Calu3 (cell line): ENCODE measurements around the gene RNASEH2C. TPM values are rescaled to one million over a fixed set of nuclear protein-coding genes. Genes with fewer than 3 reads are reported as not detected.

Experiments
- BruUV-seq: library from RNA; stranded (reverse); fragments of 400-500 nt; replicated peaks from 2 replicates; lab custom pipeline; 2021; lab: Mats Ljungman, UMichigan
- CTCF ChIA-PET: fragments of 300-600 bp; sonication (Branson Sonifier 250); formaldehyde crosslinking; loops from one replicate; lab custom pipeline; 2022; ENCODE audit warnings: antibody characterized with exemption; lab: Charles Lee
- DNase-seq: peaks from one replicate; pipeline ENCODE4 v3.0.0; 2022
- H3K27ac Mint-ChIP-seq: one replicate; pipeline ENCODE4 v1.8.0; 2022; ENCODE audit warnings: mixed read lengths; ENCODE audit not compliant: unreplicated experiment
- H3K27me3 Mint-ChIP-seq: one replicate; pipeline ENCODE4 v1.8.0; 2022; ENCODE audit warnings: mixed read lengths; ENCODE audit not compliant: unreplicated experiment
- H3K36me3 Mint-ChIP-seq: one replicate; pipeline ENCODE4 v1.8.0; 2022; ENCODE audit warnings: mild to moderate bottlenecking, moderate library complexity, mixed read lengths; ENCODE audit not compliant: insufficient read depth, unreplicated experiment
- H3K4me1 Mint-ChIP-seq: one replicate; pipeline ENCODE4 v1.8.0; 2022; ENCODE audit warnings: mild to moderate bottlenecking, low read depth, mixed read lengths; ENCODE audit not compliant: unreplicated experiment
- H3K4me3 Mint-ChIP-seq: one replicate; pipeline ENCODE4 v1.8.0; 2022; ENCODE audit warnings: mild to moderate bottlenecking, low read depth, moderate library complexity, mixed read lengths; ENCODE audit not compliant: unreplicated experiment
- H3K9me3 Mint-ChIP-seq: one replicate; pipeline ENCODE4 v1.8.0; 2022; ENCODE audit warnings: low read depth, mixed read lengths; ENCODE audit not compliant: unreplicated experiment
- CTCF ChIP-seq: fragments of 200-600 bp; IDR thresholded peaks from one replicate; pipeline ENCODE4 v1.8.0; 2022; ENCODE audit warnings: antibody characterized with exemption; ENCODE audit not compliant: unreplicated experiment
- intact Hi-C: fragments of 100-400 bp; cut with micrococcal nuclease; formaldehyde crosslinking; loops from one replicate; pipeline ENCODE4 v1.10.0; 2022; ENCODE audit not compliant: unreplicated experiment
- total RNA-seq: library from RNA; stranded (reverse); gene quantifications from 2 replicates; pipeline ENCODE4 v1.2.3, GENCODE V29; 2022

Gene RNASEH2C
- total RNA-seq, 1 experiment from 2014 or later = 28.2 TPM

DNA sequence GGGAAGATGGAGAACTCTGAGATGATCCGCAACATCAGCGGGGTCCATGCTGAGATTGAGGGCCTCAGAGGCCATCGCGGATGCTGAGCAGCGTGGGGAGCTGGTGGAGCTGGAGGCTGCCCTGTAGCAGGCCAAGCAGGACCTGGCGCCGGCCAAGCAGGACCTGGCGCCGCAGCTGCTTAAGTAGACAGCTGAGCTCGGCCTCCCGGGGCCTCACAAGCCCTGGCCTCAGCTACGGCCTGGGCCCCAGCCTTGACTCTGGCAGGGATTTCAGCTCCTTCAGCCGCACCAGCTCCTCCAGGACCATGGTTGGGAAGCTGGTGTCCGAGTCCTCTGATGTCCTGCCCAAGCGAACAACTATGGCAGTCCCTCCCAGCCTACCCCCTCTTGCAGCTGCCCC lies 7.3 kb upstream of the RNASEH2C start:
- peaks cover 22% of the 10 kb centered on the region for H3K27me3 Mint-ChIP-seq
- intact Hi-C loops = no loop called here
- no peak overlapping the region for H3K27ac Mint-ChIP-seq
- H3K9me3 Mint-ChIP-seq = no peaks in the 10 kb centered on the region
- H3K4me1 Mint-ChIP-seq = no peaks in the 10 kb centered on the region
- TF ChIP-seq CTCF = no peak
- CTCF ChIA-PET = interaction anchor here (0.6 kb wide), 1 partner anchor 98 kb away, joined by 3 read pairs; no protein-coding TSS in a partner anchor
- no peaks in the 10 kb centered on the region for H3K36me3 Mint-ChIP-seq
- no peak overlapping the region for H3K4me3 Mint-ChIP-seq
- no peak for DNase-seq
- no TSS peak for BruUV-seq

- no peak overlapping the region for H3K4me3 Mint-ChIP-seq
- no peak for DNase-seq
Measured at GRCh38 chr11:65726660-65727059, 6.1 kb upstream of the RNASEH2C start.

GRCh38 chr11:65722261-65722660 lies 1.7 kb upstream of the RNASEH2C start:
- H3K27me3 Mint-ChIP-seq = no peaks in the 10 kb centered on the region
- intact Hi-C loops = no loop called here
- H3K9me3 Mint-ChIP-seq = no peaks in the 10 kb centered on the region
- no peak for DNase-seq
- H3K4me3 Mint-ChIP-seq = no peak overlapping the region
- CTCF ChIA-PET = no interaction called here
- H3K27ac Mint-ChIP-seq = no peak overlapping the region
- H3K36me3 Mint-ChIP-seq = peaks cover 30% of the 10 kb centered on the region
- peaks cover 11% of the 10 kb centered on the region for H3K4me1 Mint-ChIP-seq
- BruUV-seq = no TSS peak
- TF ChIP-seq CTCF = no peak

More at GRCh38 chr11:65726660-65727059, 6.1 kb upstream of the RNASEH2C start:
- TF ChIP-seq CTCF = no peak
- Mint-ChIP-seq H3K4me1 (no peaks in the 10 kb centered on the region), H3K9me3 (no peaks in the 10 kb centered on the region), H3K27me3 (peaks cover 12% of the 10 kb centered on the region), H3K36me3 (no peaks in the 10 kb centered on the region), H3K27ac (no peak overlapping the region)
- BruUV-seq = no TSS peak
- intact Hi-C loops = no loop called here
- CTCF ChIA-PET = interaction anchor here (0.6 kb wide), 1 partner anchor 43 kb away, joined by 6 read pairs; no protein-coding TSS in a partner anchor

- DNase-seq = no peak
- Mint-ChIP-seq H3K4me3 (peak overlapping the region; percentile 76), H3K9me3 (no peaks in the 10 kb centered on the region), H3K4me1 (peaks cover 11% of the 10 kb centered on the region), H3K27ac (peak overlapping the region; percentile 20), H3K36me3 (peaks cover 49% of the 10 kb centered on the region), H3K27me3 (no peaks in the 10 kb centered on the region)
- CTCF ChIA-PET = interaction anchor here (1.0 to 1.6 kb wide), 5 partner anchors 8 to 168 kb away, joined by 3 to 9 read pairs (median 9); partner anchors contain the start of genes FIBP and KAT5
- no peak for TF ChIP-seq CTCF
- TSS peak; percentile 53 for BruUV-seq
- intact Hi-C loops = no loop called here
Measured at GRCh38 chr11:65719871-65720210, 757 bp downstream of the RNASEH2C start.
